ENCODE measurements around the gene GLRX5.

Gene GLRX5

DNA sequence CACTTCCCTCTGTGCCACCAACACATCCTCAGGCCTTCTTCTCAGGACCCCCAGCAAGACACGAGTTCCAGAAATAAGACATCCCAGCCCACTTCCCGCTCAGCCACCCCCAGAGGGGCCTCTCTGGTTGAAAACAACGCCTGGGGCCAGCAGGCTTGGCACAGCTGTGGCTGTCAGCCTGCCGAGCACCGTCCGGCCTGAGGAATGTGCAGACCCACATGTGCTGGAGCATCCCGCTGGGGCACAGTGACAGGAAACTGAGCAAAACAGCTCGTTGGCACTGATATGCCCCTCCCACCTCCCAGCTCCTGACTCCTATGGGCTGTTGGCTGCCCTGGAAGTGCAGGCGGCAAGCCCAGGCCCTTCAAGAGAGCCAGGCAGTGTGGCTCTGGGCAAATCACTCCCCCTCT lies 19.8 kb upstream of the GLRX5 start:
- no peak overlapping the region for H2AFZ ChIP-seq (ENCODE audit: low read length)
- H3F3A ChIP-seq (ENCODE audit: insufficient read depth, low read length): peaks cover 46% of the 10 kb centered on the region
- no peaks in the 10 kb centered on the region for H3K27me3 ChIP-seq (replicated peaks; ENCODE audit: insufficient read depth, low read length)
- peak overlapping the region; percentile 88 for H3K27ac ChIP-seq (ENCODE audit: low read length)
- no peaks in the 10 kb centered on the region for H3K36me3 ChIP-seq (replicated peaks; ENCODE audit: insufficient read depth, low read length)
- H3K9me2 ChIP-seq (replicated peaks; ENCODE audit: insufficient read depth, low read length): no peaks in the 10 kb centered on the region
- H4K20me1 ChIP-seq (ENCODE audit: insufficient read depth, low read length): no peaks in the 10 kb centered on the region
- TF ChIP-seq, protein P1, sequence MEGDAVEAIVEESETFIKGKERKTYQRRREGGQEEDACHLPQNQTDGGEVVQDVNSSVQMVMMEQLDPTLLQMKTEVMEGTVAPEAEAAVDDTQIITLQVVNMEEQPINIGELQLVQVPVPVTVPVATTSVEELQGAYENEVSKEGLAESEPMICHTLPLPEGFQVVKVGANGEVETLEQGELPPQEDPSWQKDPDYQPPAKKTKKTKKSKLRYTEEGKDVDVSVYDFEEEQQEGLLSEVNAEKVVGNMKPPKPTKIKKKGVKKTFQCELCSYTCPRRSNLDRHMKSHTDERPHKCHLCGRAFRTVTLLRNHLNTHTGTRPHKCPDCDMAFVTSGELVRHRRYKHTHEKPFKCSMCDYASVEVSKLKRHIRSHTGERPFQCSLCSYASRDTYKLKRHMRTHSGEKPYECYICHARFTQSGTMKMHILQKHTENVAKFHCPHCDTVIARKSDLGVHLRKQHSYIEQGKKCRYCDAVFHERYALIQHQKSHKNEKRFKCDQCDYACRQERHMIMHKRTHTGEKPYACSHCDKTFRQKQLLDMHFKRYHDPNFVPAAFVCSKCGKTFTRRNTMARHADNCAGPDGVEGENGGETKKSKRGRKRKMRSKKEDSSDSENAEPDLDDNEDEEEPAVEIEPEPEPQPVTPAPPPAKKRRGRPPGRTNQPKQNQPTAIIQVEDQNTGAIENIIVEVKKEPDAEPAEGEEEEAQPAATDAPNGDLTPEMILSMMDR (IDR thresholded peaks at IDR 0.05; ENCODE audit: low read length): no peak
- H3K4me3 ChIP-seq (ENCODE audit: low read length): peak overlapping the region; percentile 72
- H3K9ac ChIP-seq (ENCODE audit: low read length): peak overlapping the region; percentile 83
- DNase-seq: peak; percentile 52
- peaks cover 52% of the 10 kb centered on the region for H3K79me2 ChIP-seq (ENCODE audit: low read length)
- peak overlapping the region; percentile 94 for H3K4me2 ChIP-seq (ENCODE audit: low read depth, low read length)
- H3K9me3 ChIP-seq (replicated peaks; ENCODE audit: insufficient read depth, low read length): no peaks in the 10 kb centered on the region
- H3K4me1 ChIP-seq (ENCODE audit: low read length): peaks cover 49% of the 10 kb centered on the region

DNA sequence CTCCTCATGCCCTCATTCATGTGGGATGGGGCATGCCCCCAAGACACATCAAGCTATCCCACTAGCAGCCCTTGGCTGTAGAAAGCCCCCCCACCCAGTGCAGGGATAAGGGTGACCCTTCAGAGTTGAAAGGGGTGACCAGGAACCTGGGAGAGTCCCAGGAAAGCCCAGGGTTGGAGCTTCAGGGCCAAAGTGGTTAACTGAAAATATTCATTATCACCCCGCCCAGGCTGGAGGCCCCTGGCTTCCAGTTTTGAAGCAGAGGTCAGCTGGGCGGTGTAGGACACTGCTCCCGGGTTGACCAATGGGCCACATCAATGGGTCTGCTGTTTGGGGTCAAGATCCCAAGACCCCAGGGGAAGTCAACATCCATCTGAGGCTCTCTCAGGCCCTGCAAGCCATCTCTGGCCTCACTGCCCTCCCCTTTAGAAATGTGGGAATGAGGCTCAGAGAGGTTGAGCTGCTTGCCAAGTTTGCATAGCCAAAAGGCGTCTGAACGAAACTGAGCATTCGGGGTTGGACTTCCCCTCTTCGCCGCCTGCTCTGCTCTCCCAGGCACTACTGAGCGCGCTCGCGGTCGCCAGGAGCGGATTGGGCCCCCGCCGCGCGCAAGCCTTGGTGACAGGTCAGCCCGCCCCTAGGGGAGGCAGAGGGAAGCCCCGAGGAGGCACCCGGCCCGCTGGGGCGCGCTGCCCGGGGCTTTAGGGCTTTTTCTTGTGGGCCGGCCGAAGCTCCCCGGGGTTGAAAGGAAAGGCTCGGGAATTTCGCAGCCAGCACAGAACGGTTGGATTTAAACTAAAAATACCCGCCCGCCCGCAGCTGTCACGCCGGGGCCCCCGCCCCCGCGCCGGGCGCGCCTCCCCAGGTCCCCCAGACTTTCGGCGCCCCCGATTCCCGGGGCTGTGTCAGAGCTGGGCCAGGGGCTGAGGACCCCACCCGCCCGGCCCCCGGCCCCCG lies 19.0 kb upstream of the GLRX5 start:
- Histone ChIP-seq H3K9ac (ENCODE audit: low read length) (peak overlapping the region; percentile 83), H2AFZ (ENCODE audit: low read length) (no peak overlapping the region)
- peak; percentile 88 for DNase-seq

DNA sequence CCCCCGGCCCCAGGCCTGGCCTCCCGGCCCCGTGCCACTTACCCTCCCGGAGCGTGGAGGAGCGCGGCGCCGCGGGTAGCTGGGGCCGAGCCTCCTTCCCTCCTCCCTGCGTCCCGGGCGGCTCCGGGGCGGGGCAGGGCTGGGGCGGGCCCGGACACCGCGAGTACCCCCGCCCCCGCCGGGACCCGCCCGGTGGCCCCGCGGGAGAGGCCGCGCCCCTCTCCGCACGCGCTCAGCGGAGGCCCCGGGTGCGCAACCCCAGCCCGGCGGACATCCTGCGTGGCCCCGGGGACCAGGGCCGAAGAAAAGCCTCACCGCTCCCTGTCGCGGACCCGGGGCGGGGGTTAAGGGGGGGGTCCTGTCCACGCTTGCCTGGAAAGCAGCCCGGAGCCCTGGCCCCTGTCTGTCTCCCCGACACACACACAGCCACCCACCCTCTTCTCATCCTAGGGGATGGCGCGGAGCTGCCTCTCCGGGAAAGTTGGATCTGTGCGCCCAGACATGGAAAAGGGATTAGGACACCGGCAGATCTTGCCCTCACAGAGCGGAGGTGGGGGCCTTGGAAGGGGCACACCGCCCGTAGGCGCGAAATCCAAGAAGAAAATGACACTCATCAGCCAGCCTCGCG lies 18.2 kb upstream of the GLRX5 start, which contains the start of gene SYNE3:
SYNE3 (minus strand) TSS at position 97 of the 628 bp plus-strand sequence. CDS start 40,829 bp downstream, outside the sequence.
- Histone ChIP-seq H3K4me2 (ENCODE audit: low read depth, low read length) (peak within 1 kb of the TSS; percentile 94), H3K9me3 (replicated peaks; ENCODE audit: insufficient read depth, low read length) (no peaks in the 10 kb centered on the region), H3F3A (ENCODE audit: insufficient read depth, low read length) (peaks cover 44% of the 10 kb centered on the region), H3K9ac (ENCODE audit: low read length) (peak within 1 kb of the TSS; percentile 83), H3K4me3 (ENCODE audit: low read length) (peak within 1 kb of the TSS; percentile 72), H2AFZ (ENCODE audit: low read length) (no peak within 1 kb of the TSS), H3K27me3 (replicated peaks; ENCODE audit: insufficient read depth, low read length) (no peaks in the 10 kb centered on the region), H3K9me2 (replicated peaks; ENCODE audit: insufficient read depth, low read length) (no peaks in the 10 kb centered on the region), H3K36me3 (replicated peaks; ENCODE audit: insufficient read depth, low read length) (no peaks in the 10 kb centered on the region), H3K27ac (ENCODE audit: low read length) (peak within 1 kb of the TSS; percentile 88), H3K4me1 (ENCODE audit: low read length) (peaks cover 43% of the 10 kb centered on the region), H4K20me1 (ENCODE audit: insufficient read depth, low read length) (no peaks in the 10 kb centered on the region), H3K79me2 (ENCODE audit: low read length) (peaks cover 39% of the 10 kb centered on the region)
- no peak for TF ChIP-seq EZH2phosphoT487 (IDR thresholded peaks at IDR 0.05; ENCODE audit: low read length)
- TF ChIP-seq EZH2 (optimal IDR thresholded peaks at IDR 0.05; ENCODE audit: low read depth, low read length): no peak
- TF ChIP-seq, protein P1 (IDR thresholded peaks at IDR 0.05; ENCODE audit: low read length): no peak
- DNase-seq: peak; percentile 59

More for the DNA sequence above, 19.0 kb upstream of the GLRX5 start:
- Histone ChIP-seq H3K4me2 (ENCODE audit: low read depth, low read length) (peak overlapping the region; percentile 94), H3F3A (ENCODE audit: insufficient read depth, low read length) (peaks cover 44% of the 10 kb centered on the region), H3K4me3 (ENCODE audit: low read length) (peak overlapping the region; percentile 72), H3K79me2 (ENCODE audit: low read length) (peaks cover 45% of the 10 kb centered on the region), H3K27me3 (replicated peaks; ENCODE audit: insufficient read depth, low read length) (no peaks in the 10 kb centered on the region), H3K36me3 (replicated peaks; ENCODE audit: insufficient read depth, low read length) (no peaks in the 10 kb centered on the region), H4K20me1 (ENCODE audit: insufficient read depth, low read length) (no peaks in the 10 kb centered on the region), H3K9me2 (replicated peaks; ENCODE audit: insufficient read depth, low read length) (no peaks in the 10 kb centered on the region), H3K4me1 (ENCODE audit: low read length) (peaks cover 46% of the 10 kb centered on the region), H3K9me3 (replicated peaks; ENCODE audit: insufficient read depth, low read length) (no peaks in the 10 kb centered on the region), H3K27ac (ENCODE audit: low read length) (peak overlapping the region; percentile 88)
- TF ChIP-seq EZH2phosphoT487 (IDR thresholded peaks at IDR 0.05; ENCODE audit: low read length): no peak
- TF ChIP-seq, protein P1 (IDR thresholded peaks at IDR 0.05; ENCODE audit: low read length): peak; percentile 36

Measured in MM.1S (cell line).